Measurements from ENCODE around the gene LRFN2. TPM values are rescaled to one million over a fixed set of nuclear protein-coding genes. Genes with fewer than 3 reads are reported as not detected.

LRFN2 gene
- total RNA-seq, 3 donors from 2014 or later, result not detected

DNA sequence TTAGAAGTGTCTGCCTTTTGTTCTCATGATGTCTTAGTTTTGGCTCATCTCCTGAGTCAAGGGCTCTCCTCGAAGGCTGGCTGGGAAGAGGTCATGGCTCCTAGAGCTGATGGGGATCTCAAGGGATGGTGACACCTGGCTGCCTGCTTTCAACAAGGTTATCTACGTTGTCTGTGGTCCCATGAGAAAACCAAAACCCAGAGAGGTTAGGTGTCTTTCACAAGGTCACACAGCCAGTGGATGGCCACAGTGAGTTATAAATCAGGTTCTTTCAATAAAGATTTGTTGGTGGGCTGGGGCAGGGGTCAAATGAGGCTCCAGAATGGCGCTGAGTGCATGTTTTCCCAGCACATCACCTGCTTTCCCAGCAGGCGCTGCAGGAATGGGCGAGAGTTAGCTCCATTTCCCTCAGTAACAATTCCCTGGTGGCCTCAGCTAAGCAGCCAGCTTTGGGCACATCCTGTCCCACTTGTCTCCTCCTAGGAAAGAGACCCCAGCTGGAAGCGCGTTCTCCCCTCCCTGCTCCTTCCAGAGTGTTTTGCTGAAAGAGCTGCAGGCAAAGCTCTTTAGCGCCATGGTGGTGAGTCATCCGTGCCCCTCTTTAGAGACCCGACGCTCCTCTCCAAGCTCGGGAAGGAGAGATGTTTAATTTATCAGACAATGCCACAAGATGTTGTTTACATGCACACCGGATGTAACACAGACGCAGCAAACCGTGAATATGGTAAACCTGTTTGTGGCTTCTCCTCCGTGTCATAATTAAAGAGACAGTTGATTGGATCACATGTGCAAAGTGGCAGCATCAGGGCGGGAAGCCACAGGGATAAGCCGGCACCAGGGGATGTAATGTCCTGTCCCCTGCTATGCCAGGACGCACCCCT lies 109.7 kb downstream of the LRFN2 start:
- no peak overlapping the region for H3K27ac ChIP-seq
- intact Hi-C loops (cut with DNase I; ENCODE audit: low total_unique reads), result no loop called here
- H3K27me3 ChIP-seq, result no peaks in the 10 kb centered on the region
- TF ChIP-seq, protein P1, sequence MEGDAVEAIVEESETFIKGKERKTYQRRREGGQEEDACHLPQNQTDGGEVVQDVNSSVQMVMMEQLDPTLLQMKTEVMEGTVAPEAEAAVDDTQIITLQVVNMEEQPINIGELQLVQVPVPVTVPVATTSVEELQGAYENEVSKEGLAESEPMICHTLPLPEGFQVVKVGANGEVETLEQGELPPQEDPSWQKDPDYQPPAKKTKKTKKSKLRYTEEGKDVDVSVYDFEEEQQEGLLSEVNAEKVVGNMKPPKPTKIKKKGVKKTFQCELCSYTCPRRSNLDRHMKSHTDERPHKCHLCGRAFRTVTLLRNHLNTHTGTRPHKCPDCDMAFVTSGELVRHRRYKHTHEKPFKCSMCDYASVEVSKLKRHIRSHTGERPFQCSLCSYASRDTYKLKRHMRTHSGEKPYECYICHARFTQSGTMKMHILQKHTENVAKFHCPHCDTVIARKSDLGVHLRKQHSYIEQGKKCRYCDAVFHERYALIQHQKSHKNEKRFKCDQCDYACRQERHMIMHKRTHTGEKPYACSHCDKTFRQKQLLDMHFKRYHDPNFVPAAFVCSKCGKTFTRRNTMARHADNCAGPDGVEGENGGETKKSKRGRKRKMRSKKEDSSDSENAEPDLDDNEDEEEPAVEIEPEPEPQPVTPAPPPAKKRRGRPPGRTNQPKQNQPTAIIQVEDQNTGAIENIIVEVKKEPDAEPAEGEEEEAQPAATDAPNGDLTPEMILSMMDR (IDR thresholded peaks at IDR 0.05), result no peak
- TF ChIP-seq POLR2AphosphoS5 (IDR thresholded peaks at IDR 0.05) (no peak), POLR2A (IDR thresholded peaks at IDR 0.05) (no peak)
- no peaks in the 10 kb centered on the region for H3K9me3 ChIP-seq
- no peaks in the 10 kb centered on the region for H3K4me1 ChIP-seq
- no peak for DNase-seq (ENCODE audit: low spot score in 2 of 2)
- H3K4me3 ChIP-seq, result no peak overlapping the region
- no peaks in the 10 kb centered on the region for H3K36me3 ChIP-seq

DNA sequence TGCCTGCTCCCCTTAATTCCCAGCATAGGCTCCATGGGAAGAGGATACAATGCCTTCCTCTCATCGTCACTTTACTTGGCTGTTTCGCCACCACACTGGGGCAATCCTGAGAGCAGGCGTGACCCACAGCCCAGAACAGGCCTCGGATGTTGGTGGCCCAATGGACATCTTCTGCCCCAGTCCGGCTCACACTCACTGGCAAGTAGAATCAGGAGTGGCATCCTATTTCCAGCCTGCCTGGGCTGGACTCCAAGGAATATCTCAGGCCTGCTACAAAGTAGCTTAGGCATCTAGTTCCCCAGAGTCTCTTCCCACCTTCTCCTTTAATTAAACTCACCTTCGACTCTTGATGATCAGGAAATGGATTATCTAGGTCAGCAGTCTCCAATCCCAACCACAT lies 110.5 kb downstream of the LRFN2 start:
- DNase-seq (ENCODE audit: low spot score in 2 of 2), result no peak
- Histone ChIP-seq H3K36me3 (no peaks in the 10 kb centered on the region), H3K4me3 (no peak overlapping the region), H3K27ac (no peak overlapping the region), H3K4me1 (no peaks in the 10 kb centered on the region), H3K9me3 (no peaks in the 10 kb centered on the region), H3K27me3 (no peaks in the 10 kb centered on the region)
- intact Hi-C loops (cut with DNase I; ENCODE audit: low total_unique reads), result no loop called here
- TF ChIP-seq POLR2A (IDR thresholded peaks at IDR 0.05), result no peak

- Histone ChIP-seq H3K9me3 (no peaks in the 10 kb centered on the region), H3K36me3 (no peaks in the 10 kb centered on the region), H3K27ac (no peak overlapping the region), H3K4me3 (no peak overlapping the region), H3K4me1 (no peaks in the 10 kb centered on the region), H3K27me3 (no peaks in the 10 kb centered on the region)
- DNase-seq (ENCODE audit: low spot score in 2 of 2), result no peak
- TF ChIP-seq POLR2AphosphoS5 (IDR thresholded peaks at IDR 0.05) (no peak), POLR2A (IDR thresholded peaks at IDR 0.05) (no peak)
- TF ChIP-seq, protein P1 (IDR thresholded peaks at IDR 0.05), result no peak
- intact Hi-C loops (cut with DNase I; ENCODE audit: low total_unique reads), result no loop called here
Observed at GRCh38 chr6:40474937-40475336, 112.2 kb downstream of the LRFN2 start.

GRCh38 chr6:40473026-40473425 lies 114.1 kb downstream of the LRFN2 start:
- no peaks in the 10 kb centered on the region for H3K4me1 ChIP-seq
- no peaks in the 10 kb centered on the region for H3K27me3 ChIP-seq
- no peak overlapping the region for H3K4me3 ChIP-seq
- no peaks in the 10 kb centered on the region for H3K9me3 ChIP-seq
- intact Hi-C loops (cut with DNase I; ENCODE audit: low total_unique reads), result no loop called here
- H3K27ac ChIP-seq, result no peak overlapping the region
- no peaks in the 10 kb centered on the region for H3K36me3 ChIP-seq
- TF ChIP-seq, protein P1 (IDR thresholded peaks at IDR 0.05), result no peak
- TF ChIP-seq POLR2A (IDR thresholded peaks at IDR 0.05) (no peak), POLR2AphosphoS5 (IDR thresholded peaks at IDR 0.05) (no peak)
- DNase-seq (ENCODE audit: low spot score in 2 of 2), result no peak

- H3K36me3 ChIP-seq, result no peaks in the 10 kb centered on the region
- no peaks in the 10 kb centered on the region for H3K9me3 ChIP-seq
- no peak overlapping the region for H3K4me3 ChIP-seq
- intact Hi-C loops (cut with DNase I; ENCODE audit: low total_unique reads), result no loop called here
- no peaks in the 10 kb centered on the region for H3K27me3 ChIP-seq
- H3K27ac ChIP-seq, result no peak overlapping the region
- no peaks in the 10 kb centered on the region for H3K4me1 ChIP-seq
- DNase-seq (ENCODE audit: low spot score in 2 of 2), result no peak
- TF ChIP-seq POLR2A (IDR thresholded peaks at IDR 0.05) (no peak), POLR2AphosphoS5 (IDR thresholded peaks at IDR 0.05) (no peak)
- TF ChIP-seq, protein P1 (IDR thresholded peaks at IDR 0.05), result no peak
Observed at GRCh38 chr6:40472353-40472752, 114.8 kb downstream of the LRFN2 start.

Measured in breast epithelium (tissue), 4 donors.